Measurements from ENCODE around the gene OGN.
"Not testable (repeated sequence)": the region's sequence is repeated elsewhere in the genome, so short reads cannot be mapped to it uniquely, and the experiment has no call there.

Gene OGN, protein sequence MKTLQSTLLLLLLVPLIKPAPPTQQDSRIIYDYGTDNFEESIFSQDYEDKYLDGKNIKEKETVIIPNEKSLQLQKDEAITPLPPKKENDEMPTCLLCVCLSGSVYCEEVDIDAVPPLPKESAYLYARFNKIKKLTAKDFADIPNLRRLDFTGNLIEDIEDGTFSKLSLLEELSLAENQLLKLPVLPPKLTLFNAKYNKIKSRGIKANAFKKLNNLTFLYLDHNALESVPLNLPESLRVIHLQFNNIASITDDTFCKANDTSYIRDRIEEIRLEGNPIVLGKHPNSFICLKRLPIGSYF

GRCh38 chr9:92404042-92404836 lies at the start of gene OGN:
TSS of gene OGN (minus strand) at chr9:92404578. CDS start at chr9:92403407, 1,171 bp downstream.
- DNase-seq (ENCODE audit: low read depth), result no peak

- no peak for DNase-seq (ENCODE audit: low read depth)
These were observed 42.2 kb upstream of the OGN start for GRCh38 chr9:92446536-92446935.

DNA sequence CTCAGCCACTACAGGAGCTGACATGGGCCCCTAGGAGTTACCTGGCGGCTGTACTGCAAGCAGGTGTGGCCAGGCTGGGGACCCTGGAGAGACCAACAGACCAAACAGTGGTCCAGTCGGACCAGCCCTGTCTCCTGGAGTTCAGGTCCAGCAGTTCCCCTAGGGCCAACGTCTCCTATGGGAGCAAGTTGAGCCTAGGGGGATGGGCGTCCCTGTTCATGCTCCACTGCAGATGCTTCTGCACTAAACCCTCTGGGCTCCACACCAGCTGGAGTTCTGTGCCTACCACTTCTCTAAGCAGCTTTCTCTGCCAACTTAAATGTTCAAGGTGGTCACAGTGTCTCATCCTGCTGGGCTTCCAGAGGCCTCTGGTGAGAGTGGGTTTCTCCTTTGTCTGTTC lies 40.5 kb upstream of the OGN start:
- DNase-seq (ENCODE audit: low read depth), result no peak

DNA sequence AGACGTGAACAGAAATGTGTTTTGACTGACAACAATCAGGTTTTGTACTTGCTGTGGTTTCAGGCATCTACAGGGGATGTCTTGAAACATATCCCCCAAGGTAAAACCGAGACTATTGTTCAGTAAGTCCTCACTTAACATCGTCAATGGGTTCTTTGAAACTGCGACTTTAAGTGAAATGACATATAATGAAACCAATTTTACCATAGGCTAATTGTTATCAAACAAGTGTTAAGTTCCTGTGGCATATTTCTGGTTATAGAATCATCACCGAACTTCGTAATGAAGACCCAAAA lies 36.3 kb upstream of the OGN start:
- DNase-seq (ENCODE audit: low read depth), result no peak

GRCh38 chr9:92439921-92440750 lies 35.8 kb upstream of the OGN start:
- DNase-seq (ENCODE audit: low read depth), result no peak

- no peak for DNase-seq (ENCODE audit: low read depth)
These were observed 34.6 kb upstream of the OGN start for GRCh38 chr9:92438900-92439526.

DNA sequence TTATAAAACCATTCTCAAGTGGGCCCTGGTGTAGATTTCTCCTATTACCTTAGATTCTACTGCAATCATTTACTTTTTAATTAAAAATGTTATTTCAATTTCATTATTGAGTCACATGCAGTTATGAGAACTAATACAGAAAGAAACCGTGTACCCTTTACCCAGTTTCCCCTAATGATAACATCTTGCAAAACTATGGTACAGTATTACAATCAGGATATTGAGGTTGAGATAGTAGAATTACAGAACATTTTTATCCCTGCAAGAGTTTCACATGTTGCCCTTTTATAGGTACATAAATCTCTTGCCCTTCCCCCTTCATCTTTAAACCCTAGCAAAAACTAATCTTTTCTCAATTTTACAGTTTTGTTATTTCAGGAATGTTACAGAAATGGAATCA lies 30.9 kb upstream of the OGN start:
- no peak for DNase-seq (ENCODE audit: low read depth)

DNA sequence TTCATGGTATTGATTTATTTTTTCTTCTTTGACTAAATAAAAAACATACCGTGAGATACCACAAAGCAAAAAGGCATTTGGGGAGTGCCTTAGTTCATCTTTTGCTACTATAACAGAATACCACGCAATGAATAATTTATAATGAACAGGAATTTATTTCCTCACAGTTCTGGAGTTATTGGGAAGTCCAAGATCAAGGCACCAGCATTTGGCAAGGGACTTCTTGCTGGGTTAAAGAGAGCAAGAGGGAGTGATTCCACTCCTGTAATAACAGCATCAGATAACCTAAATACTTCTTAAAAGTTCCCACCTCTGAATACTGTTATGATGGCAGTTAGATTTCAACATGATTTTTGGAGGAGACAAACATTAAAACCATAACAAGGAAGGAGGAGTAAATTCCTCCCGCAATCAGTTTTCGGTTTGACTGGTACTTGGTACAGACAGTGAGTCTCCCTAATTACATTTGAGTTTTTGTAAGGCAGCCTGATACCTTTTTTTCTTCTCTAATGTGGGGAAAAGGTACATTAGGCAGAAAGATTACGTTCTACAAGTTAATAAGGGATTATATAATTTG lies 28.7 kb upstream of the OGN start:
- DNase-seq (ENCODE audit: low read depth), result no peak

- no peak for DNase-seq (ENCODE audit: low read depth)
These were observed 28.0 kb upstream of the OGN start for GRCh38 chr9:92432350-92432749.

DNA sequence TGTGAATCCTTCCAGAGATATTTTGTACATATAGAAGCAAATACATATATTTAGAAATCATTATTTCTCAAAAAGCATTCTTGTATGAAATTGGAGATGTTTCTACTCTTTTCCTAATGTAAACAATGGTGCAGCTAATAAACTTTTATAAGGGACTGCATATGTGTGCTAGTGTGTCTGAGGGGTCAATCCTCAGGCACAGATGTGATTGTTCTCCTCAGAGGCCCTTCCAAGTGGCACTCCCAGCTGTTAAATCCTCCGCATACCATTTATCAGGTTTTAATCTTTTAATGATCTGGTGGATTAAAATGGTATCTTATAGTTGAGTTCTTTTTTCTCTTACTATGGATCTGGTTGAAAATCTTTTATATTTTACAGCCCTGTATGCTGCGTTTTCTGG lies 25.5 kb upstream of the OGN start:
- no peak for DNase-seq (ENCODE audit: low read depth)

GRCh38 chr9:92426501-92427145 lies 22.2 kb upstream of the OGN start:
- DNase-seq (ENCODE audit: low read depth), result no peak

DNA sequence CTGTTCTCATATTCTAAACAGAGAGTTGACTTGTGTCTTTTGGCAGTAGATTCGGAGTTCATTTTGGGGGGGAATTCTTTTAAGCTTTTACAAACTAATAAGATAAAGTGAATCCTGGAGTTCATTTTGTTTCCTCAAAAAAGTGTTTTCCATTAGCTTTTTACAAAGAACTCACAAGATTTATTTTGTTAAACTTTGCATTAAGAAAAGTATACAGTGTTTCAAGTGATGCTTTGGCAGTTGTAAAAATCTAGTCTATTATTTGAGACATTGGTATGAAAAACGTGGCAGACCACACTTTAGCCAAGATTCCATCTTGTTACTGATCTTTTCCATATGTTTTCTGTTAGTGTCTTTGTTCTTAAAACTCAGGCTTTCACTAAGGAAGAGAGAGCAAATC lies 21.1 kb upstream of the OGN start:
- DNase-seq (ENCODE audit: low read depth), result no peak

DNA sequence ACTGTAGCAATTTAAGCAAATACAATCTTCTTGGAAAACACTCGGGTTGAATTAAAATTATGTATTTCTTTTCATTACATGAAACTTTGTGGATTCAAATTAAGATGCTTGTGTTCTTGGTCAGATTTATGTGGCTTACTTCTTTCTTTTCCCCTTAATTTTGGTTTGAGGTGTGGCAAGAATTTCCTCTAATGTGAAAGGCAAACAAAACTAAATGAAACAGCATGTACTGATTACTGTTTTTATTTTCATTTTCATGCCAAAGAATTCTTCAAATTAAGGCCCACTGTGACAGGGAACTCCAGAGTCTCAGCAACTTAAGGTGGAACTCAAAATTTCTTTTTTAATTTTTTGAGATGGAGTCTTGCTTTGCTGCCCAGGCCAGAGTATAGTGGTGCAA lies 20.0 kb upstream of the OGN start, which contains the start of gene OMD:
TSS of gene OMD (minus strand) at position 132 of the 400 bp plus-strand sequence. CDS start 6,913 bp downstream, outside the sequence.
- DNase-seq (ENCODE audit: low read depth), result no peak

DNA sequence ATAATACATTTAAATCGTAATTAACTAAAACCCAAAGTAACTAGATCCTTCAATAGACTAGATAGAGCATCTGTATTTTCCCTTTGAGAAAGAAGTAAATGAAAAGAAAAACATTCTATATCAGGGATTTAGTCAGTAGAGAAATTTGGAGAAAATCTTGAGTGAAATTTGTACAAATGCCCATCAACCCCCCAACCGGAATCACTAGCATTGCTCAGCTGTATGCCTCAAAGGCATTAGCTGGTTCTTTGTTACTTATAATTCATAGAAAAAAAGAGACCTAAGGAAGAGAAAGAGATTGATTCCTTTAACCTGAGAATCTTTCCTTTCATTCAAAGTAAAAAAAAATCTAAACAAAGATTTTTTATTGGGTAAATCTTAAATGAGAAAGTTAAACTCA lies 19.2 kb upstream of the OGN start:
- DNase-seq (ENCODE audit: low read depth), result no peak

- DNase-seq (ENCODE audit: low read depth), result no peak
These were observed 18.4 kb upstream of the OGN start for GRCh38 chr9:92422611-92423338.

- no peak for DNase-seq (ENCODE audit: low read depth)
These were observed 10.2 kb upstream of the OGN start for GRCh38 chr9:92414566-92414965.

GRCh38 chr9:92411157-92411556 lies 6.8 kb upstream of the OGN start:
- DNase-seq (ENCODE audit: low read depth), result not testable (repeated sequence)

- DNase-seq (ENCODE audit: low read depth), result no peak
These were observed 4.5 kb upstream of the OGN start for GRCh38 chr9:92408747-92409478.

DNA sequence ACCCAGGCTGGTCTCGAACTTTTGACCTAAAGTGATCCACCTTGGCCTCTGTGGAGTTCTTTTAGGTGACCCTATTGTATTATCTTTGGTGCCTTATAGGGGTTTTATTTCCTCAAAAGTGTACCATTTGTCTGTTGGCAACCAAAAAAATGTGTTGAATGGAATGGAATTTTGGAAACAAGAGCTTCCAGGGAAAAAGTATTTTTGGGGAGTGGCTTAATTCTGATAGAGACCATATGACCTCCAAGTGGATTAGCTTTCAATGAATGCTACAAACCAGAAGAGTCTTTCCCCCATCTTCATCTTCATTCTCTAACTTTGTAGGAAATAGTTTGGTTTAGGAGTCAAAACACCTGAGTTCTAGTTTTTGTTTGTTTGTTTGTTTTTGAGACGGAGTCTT lies 3.4 kb upstream of the OGN start:
- no peak for DNase-seq (ENCODE audit: low read depth)

- peak; percentile 6 for DNase-seq (ENCODE audit: low read depth)
These were observed 2.1 kb upstream of the OGN start for GRCh38 chr9:92406477-92406876.

Data from stimulated activated CD4-positive, alpha-beta T cell treated with anti-CD3 and anti-CD28 coated beads, Interleukin-2, amount 100 ng/mL, for 4 hours (primary cell).